Transverse colon (tissue), 4 donors: ENCODE results near the gene RARS1. TPM values are rescaled to one million over a fixed set of nuclear protein-coding genes. Genes with fewer than 3 reads are reported as not detected.

Source experiments
- DNase-seq: peaks from one replicate; pipeline ENCODE4 v3.0.0-alpha.2; 2019
- H3K27ac ChIP-seq, 4 donors: fragments of 200-600 bp; sonication (generic); 2 replicates each; pipeline ENCODE4 v1.5.1; 2016 to 2018; ENCODE audit warnings: inconsistent platforms in 4 of 4
- H3K27me3 ChIP-seq: fragments of 200-600 bp; sonication (generic); 2 replicates; pipeline ENCODE4 v1.5.1; 2017; ENCODE audit warnings: inconsistent platforms
- H3K36me3 ChIP-seq, 4 donors: fragments of 200-600 bp; sonication (generic); 2 replicates each; pipeline ENCODE4 v1.5.1; 2017 to 2019; ENCODE audit warnings: inconsistent platforms in 4 of 4
- H3K4me1 ChIP-seq, 4 donors: fragments of 200-600 bp; sonication (generic); 2 replicates each; pipeline ENCODE4 v1.5.1; 2017 to 2020; ENCODE audit warnings: inconsistent platforms in 4 of 4
- H3K4me3 ChIP-seq, 4 donors: fragments of 200-600 bp; sonication (generic); 1 replicate in 1 of 4; 2 replicates in 3 of 4; pipeline versions ENCODE4 v1.5.1 to v1.6.1; 2017 to 2019; ENCODE audit warnings: inconsistent platforms in 4 of 4
- H3K9me3 ChIP-seq, 2 donors: fragments of 200-600 bp; sonication (generic); 2 replicates each; pipeline ENCODE4 v1.5.1; 2017 to 2019; ENCODE audit warnings: inconsistent platforms in 2 of 2
- CTCF ChIP-seq, 5 experiments: fragments of 200-600 bp in 3 of 5; fragments of 450-650 bp in 2 of 5; sonication (generic) in 3 of 5; IDR thresholded peaks; 1 replicate in 2 of 5; 2 replicates in 3 of 5; pipeline ENCODE4 v1.5.1; 2016 to 2017; ENCODE audit warnings: antibody characterized with exemption in 5 of 5, inconsistent platforms in 3 of 5, mild to moderate bottlenecking in 2 of 5, moderate library complexity in 1 of 5
- EP300 ChIP-seq: sonication (generic); formaldehyde crosslinking; IDR thresholded peaks from one replicate; pipeline ENCODE4 v1.6.1; 2017; ENCODE audit warnings: antibody characterized with exemption, low read depth
- POLR2A ChIP-seq: fragments of 450-650 bp; IDR thresholded peaks from one replicate; pipeline ENCODE4 v1.6.1; 2016; ENCODE audit warnings: antibody characterized with exemption, mild to moderate bottlenecking, moderate library complexity
- POLR2AphosphoS5 ChIP-seq, 3 donors: sonication (generic); formaldehyde crosslinking; IDR thresholded peaks; one replicate each; pipeline ENCODE4 v1.6.1; 2016; ENCODE audit warnings: antibody characterized with exemption in 3 of 3
- WGBS, 2 donors: methylation state at CpG; one replicate each; pipeline ENCODE4 v1.1.5; 2018; ENCODE audit warnings: low coverage in 1 of 2; 5-methylcytosine and 5-hydroxymethylcytosine counted together
- in situ Hi-C, 4 donors: fragments of 200-750 bp; cut with MboI; loops; one replicate each; pipeline versions ENCODE4 v1.15.0 to v1.15.1; 2017; ENCODE audit warnings: low sequenced_read_pairs in 3 of 4, low pct_ligation_motif_present in 1 of 4, low pct_unique_long_range_greater_than_20kb in 1 of 4
- intact Hi-C: fragments of 100-400 bp; cut with DNase I; formaldehyde crosslinking; loops from one replicate; pipeline ENCODE4 v1.15.1; 2023; ENCODE audit warnings: low total_unique reads
- total RNA-seq, 4 donors: library from RNA; depleted of rRNA; stranded (reverse); fragments of >200 nt; gene quantifications; one replicate each; pipeline ENCODE4 v1.1.0, GENCODE V29; 2016

RARS1 gene
- total RNA-seq, 4 donors from 2014 or later: 6.6 to 66.8 (median 41.9) TPM

GRCh38 chr5:168457542-168457941 lies 28.7 kb upstream of the RARS1 start:
- intact Hi-C loops (no loop called here), in situ Hi-C loops (no loop called here)
- Histone ChIP-seq H3K4me1 (no peaks in the 10 kb centered on the region), H3K27ac (no peak overlapping the region), H3K36me3 (no peaks in the 10 kb centered on the region), H3K27me3 (no peaks in the 10 kb centered on the region), H3K4me3 (no peak overlapping the region), H3K9me3 (no peaks in the 10 kb centered on the region)
- no peak for TF ChIP-seq CTCF (IDR thresholded peaks at IDR 0.05)
- no peak for TF ChIP-seq POLR2AphosphoS5 (IDR thresholded peaks at IDR 0.05)
- TF ChIP-seq POLR2A: no peak
- TF ChIP-seq EP300: no peak
- no peak for DNase-seq
- 94% methylated on average over 3 of the region's 3 CpGs; no CpG with 5 or more reads in 1 of the 2 donors for WGBS, 2 donors

GRCh38 chr5:168460606-168461005 lies 25.7 kb upstream of the RARS1 start:
- DNase-seq: no peak
- H3K27me3 ChIP-seq: no peaks in the 10 kb centered on the region
- WGBS, 2 donors: 89 to 91% methylated on average over 7 to 9 of the region's 9 CpGs
- H3K9me3 ChIP-seq: no peaks in the 10 kb centered on the region
- TF ChIP-seq EP300: no peak
- TF ChIP-seq POLR2A: no peak
- no peak for TF ChIP-seq CTCF (IDR thresholded peaks at IDR 0.05)
- TF ChIP-seq POLR2AphosphoS5 (IDR thresholded peaks at IDR 0.05): no peak
- H3K27ac ChIP-seq: no peak overlapping the region
- intact Hi-C loops: no loop called here
- no peak overlapping the region for H3K4me3 ChIP-seq
- in situ Hi-C loops: no loop called here
- H3K4me1 ChIP-seq: no peaks in the 10 kb centered on the region
- H3K36me3 ChIP-seq: no peaks in the 10 kb centered on the region

- DNase-seq: no peak
- intact Hi-C loops (no loop called here), in situ Hi-C loops (no loop called here)
- Histone ChIP-seq H3K9me3 (no peaks in the 10 kb centered on the region), H3K27ac (no peak overlapping the region), H3K27me3 (no peaks in the 10 kb centered on the region), H3K4me1 (no peaks in the 10 kb centered on the region), H3K36me3 (no peaks in the 10 kb centered on the region), H3K4me3 (no peak overlapping the region)
- WGBS, 2 donors: 90 to 95% methylated on average over 2 of the region's 2 CpGs
- TF ChIP-seq POLR2AphosphoS5 (IDR thresholded peaks at IDR 0.05): no peak
Measured at GRCh38 chr5:168463081-168463480, 23.2 kb upstream of the RARS1 start.

- H3K27ac ChIP-seq: no peak overlapping the region
- H3K36me3 ChIP-seq: no peaks in the 10 kb centered on the region
- H3K9me3 ChIP-seq: no peaks in the 10 kb centered on the region
- no peak overlapping the region for H3K4me3 ChIP-seq
- DNase-seq: no peak
- intact Hi-C loops: no loop called here
- TF ChIP-seq EP300 (no peak), POLR2A (no peak), POLR2AphosphoS5 (IDR thresholded peaks at IDR 0.05) (no peak), CTCF (IDR thresholded peaks at IDR 0.05) (no peak)
- WGBS, 2 donors: 60% methylated on average over 5 of the region's 5 CpGs; no CpG with 5 or more reads in 1 of the 2 donors
- in situ Hi-C loops: no loop called here
- no peaks in the 10 kb centered on the region for H3K27me3 ChIP-seq
- no peaks in the 10 kb centered on the region for H3K4me1 ChIP-seq
Measured at GRCh38 chr5:168464214-168464613, 22.1 kb upstream of the RARS1 start.

GRCh38 chr5:168464641-168465040 lies 21.6 kb upstream of the RARS1 start:
- no peak for DNase-seq
- no peak for TF ChIP-seq POLR2A
- H3K27ac ChIP-seq: no peak overlapping the region
- no peaks in the 10 kb centered on the region for H3K9me3 ChIP-seq
- no peaks in the 10 kb centered on the region for H3K36me3 ChIP-seq
- intact Hi-C loops: no loop called here
- WGBS, 2 donors: 90 to 91% methylated on average over 7 to 19 of the region's 20 CpGs
- no peaks in the 10 kb centered on the region for H3K27me3 ChIP-seq
- in situ Hi-C loops: no loop called here
- H3K4me1 ChIP-seq: no peaks in the 10 kb centered on the region
- no peak overlapping the region for H3K4me3 ChIP-seq
